Measurements from ENCODE around the gene JAK2. TPM values are rescaled to one million over a fixed set of nuclear protein-coding genes. Genes with fewer than 3 reads are reported as not detected.

JAK2 gene
- total and polyA plus RNA-seq, 9 of the 15 experiments (the other 6 are each of a cell fraction or from before 2014, with no cell fraction given): 4.7 to 23.4 (median 15.3) TPM

GRCh38 chr9:5040730-5041389 is 55.8 kb downstream of the JAK2 start (continued):
- no peak for TF ChIP-seq MGA (IDR thresholded peaks at IDR 0.05)
- no peak for TF ChIP-seq ZNF431 (CRISPR knock-in tag; IDR thresholded peaks at IDR 0.05)
- no peak for TF ChIP-seq TGIF2 (CRISPR knock-in tag; IDR thresholded peaks at IDR 0.05)
- TF ChIP-seq MLLT1 (IDR thresholded peaks at IDR 0.05): no peak
- TF ChIP-seq CBFB (CRISPR knock-in tag; IDR thresholded peaks at IDR 0.05): no peak
- TF ChIP-seq EHMT2 (IDR thresholded peaks at IDR 0.05): no peak
- no peak for TF ChIP-seq NBN (IDR thresholded peaks at IDR 0.05; ENCODE audit: low read depth)
- no peak for TF ChIP-seq KLF13 (tag; IDR thresholded peaks at IDR 0.05; ENCODE audit: borderline replicate concordance, low read depth)
